NCI-H2196 (cell line): Measurements from ENCODE around the gene SLC39A11.
"Not testable (repeated sequence)": the region's sequence is repeated elsewhere in the genome, so short reads cannot be mapped to it uniquely, and the experiment has no call there.

Source experiments
- DNase-seq: peaks from one replicate; lab custom pipeline; 2025; ENCODE audit not compliant: unreplicated experiment; lab: John Stamatoyannopoulos, UW

Gene SLC39A11

DNA sequence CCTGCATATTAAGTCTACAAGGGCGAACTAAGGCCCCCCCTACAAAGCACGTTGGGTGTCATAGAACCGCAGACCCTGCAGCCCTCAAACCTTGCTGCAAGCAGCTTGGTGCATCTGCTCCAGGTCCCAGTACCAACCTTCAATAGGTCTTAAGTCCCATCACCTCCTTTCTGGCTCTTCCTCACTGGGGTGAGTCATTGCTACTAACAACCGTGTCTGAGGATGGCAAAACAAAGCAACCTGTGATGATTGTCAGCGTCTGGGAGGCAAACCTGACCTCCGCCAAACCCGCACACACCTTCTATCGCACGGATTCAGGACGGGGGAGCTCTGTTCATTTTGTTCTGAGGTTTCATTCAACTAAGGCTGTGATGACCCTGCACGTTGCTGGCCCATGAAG is 138.9 kb downstream of the SLC39A11 start:
- DNase-seq: no peak

DNA sequence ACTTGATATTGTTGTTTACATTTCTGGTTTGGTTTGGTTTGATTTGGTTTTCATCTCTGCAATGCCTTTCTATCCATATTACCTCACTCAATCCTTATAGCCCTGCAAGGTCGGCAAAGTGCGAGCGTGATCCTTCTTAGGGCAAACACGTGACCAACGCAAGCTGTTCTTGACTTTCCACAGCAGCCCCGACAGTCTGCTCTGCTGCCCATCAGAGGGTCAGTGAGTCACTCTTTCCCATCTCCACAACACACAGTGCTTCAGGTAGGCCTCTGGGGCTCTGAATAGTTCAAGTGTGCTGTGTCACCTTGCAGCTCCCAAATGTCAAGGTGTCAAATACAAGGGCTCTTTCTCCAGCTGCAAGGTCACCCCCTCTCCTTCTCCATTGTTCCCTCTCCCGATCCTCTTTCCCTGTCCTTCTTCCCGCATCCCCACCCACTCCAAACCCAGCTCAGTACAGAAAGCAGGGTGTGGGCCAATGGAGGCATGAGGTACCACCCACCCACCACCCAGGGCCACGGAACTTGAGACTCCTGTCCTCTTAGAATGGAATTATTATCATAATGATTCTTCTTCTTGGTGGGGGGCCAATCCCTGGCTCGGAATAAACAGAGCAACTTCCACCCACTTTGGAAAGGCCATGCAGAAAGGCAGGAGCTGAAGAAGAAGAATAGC is 139.7 kb downstream of the SLC39A11 start:
- no peak for DNase-seq

DNA sequence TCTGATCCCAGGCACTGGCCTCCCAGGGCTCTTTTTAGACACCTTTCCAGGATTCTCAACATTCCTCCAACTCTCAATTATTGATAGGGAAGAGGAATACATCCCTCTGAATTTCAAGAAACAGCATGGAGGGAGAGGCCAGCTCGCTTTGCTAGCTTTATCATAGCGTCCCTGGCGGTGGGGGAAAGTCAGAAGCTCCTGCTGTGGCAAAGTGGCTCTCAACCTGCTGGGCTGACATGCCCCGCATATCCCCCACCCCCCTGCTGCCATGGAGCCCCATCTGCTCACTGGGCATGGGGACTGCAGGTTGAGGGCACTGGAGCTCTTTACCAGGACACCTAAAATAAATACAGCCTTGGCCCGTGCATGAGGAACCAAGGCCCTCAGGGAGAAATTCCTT is 140.3 kb downstream of the SLC39A11 start:
- no peak for DNase-seq

DNA sequence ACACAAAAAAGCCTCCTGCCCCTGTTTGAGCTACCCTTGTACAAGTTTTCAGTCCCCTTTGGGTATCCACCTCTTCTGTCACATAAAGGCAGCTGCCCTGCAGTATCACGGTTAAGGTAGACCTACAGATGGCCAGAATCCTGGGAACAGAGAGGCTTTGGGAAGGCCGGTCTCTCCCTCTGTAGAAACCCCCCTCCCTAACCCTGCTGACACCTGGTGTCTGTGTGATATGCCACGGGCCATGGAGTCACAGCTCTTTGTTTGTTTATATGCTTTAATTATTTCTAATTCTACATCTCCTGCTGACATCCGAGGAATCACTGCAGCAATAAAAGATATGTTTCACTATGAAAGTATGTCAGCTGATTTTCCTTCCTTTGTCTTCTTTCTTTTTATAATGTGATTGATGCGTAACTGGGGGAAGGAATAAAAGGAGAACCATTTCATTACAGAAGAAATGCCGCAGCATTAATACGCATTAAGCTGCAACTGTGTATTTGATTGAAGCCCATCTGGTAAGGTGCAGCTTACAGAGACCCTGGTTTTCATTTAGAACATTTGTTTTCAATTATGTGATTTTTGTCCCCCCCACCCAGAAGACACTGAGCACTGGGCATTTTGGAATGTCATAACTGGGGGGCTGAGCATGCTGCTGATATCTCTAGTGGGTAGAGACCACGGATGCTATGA is 142.1 kb downstream of the SLC39A11 start:
- DNase-seq: no peak

DNA sequence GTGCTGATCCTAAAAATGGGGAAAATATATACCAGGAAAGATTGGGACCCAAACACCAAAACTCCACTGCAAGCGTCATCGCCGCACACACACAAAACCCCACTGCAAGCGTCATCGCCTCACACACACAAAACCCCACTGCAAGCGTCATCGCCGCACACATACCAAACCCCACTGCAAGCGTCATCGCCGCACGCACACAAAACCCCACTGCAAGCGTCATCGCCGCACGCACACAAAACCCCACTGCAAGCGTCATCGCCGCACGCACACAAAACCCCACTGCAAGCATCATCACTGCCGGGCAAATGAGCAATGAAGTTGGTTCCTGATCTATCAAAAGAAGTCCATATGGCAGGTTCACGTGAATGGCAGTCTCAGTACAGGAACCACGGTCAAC is 144.4 kb downstream of the SLC39A11 start:
- no peak for DNase-seq

DNA sequence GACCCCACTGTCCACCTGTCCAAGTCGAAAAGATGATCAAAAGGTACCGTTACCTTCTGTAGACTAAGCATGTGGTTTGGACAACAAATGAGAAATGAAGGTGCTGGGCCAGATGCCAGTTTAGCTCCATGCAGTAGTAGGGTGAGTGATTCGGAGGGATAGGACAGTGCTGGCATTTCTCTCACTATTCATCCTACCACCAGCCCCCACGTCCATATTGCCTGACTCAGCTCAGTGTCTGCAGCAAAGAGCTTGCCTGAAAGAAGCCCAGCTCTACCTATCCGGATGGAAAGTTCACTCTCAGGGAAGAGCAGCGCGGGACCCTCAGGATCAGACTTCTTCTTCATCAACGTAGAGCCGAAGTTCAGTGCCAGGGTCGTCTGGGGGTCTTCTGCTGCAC is 145.0 kb downstream of the SLC39A11 start:
- DNase-seq: no peak

DNA sequence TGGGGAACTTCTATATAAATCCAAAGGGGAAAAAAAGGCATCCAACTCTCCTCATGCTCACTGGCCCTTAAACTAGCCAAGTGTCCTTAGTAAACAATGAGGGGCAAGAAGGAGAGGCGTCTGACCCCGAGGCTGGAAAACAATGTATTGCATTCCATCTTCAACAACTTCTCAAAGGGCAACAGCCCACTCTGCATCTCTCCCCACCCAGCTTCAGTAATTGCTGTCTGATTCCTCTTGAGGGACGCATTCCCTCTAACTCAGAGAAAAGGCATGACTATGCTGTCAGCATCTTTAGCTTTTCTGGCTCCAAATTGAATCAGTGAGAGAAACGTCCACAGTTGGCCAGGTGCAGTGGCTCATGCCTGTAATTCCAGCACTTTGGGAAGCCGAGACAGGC is 145.8 kb downstream of the SLC39A11 start:
- DNase-seq: no peak

DNA sequence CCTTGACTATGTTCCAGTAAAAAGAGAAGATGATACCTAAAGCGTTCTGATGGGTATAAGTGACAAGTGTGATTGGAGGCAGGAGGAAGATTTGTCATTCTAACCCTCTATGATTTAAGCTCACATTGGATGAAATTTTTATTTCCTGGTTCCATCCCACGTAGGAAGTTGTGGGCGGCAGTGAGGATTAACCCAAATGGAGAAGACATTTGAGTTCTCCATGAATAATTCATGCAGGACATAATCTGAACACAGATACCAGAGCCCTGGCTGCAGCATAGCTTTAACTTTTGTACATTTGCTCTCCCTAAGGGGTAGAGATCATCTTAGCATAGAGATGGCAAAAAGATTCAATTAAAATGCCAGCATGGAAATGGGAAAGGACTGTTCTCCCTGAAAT is 146.3 kb downstream of the SLC39A11 start:
- no peak for DNase-seq

DNA sequence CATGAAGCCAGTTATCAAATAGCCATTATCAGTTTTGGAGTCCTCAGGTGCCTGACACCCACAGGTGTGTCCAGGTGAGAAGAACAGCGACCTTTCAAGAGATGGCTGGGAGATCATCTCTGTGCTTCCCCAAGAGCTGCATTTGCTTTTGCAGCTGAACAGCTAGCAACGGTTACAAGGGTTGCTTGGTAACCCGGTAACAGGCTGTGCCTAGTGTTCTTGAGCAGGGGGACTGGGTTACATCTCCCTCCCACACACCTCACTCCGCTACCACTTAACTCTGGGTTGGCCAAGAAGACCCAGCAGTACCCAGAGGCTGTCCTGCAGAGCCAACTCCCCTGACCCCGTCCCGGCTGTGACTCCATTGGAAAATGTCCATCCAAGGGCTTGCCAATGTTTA is 147.0 kb downstream of the SLC39A11 start:
- DNase-seq: no peak

DNA sequence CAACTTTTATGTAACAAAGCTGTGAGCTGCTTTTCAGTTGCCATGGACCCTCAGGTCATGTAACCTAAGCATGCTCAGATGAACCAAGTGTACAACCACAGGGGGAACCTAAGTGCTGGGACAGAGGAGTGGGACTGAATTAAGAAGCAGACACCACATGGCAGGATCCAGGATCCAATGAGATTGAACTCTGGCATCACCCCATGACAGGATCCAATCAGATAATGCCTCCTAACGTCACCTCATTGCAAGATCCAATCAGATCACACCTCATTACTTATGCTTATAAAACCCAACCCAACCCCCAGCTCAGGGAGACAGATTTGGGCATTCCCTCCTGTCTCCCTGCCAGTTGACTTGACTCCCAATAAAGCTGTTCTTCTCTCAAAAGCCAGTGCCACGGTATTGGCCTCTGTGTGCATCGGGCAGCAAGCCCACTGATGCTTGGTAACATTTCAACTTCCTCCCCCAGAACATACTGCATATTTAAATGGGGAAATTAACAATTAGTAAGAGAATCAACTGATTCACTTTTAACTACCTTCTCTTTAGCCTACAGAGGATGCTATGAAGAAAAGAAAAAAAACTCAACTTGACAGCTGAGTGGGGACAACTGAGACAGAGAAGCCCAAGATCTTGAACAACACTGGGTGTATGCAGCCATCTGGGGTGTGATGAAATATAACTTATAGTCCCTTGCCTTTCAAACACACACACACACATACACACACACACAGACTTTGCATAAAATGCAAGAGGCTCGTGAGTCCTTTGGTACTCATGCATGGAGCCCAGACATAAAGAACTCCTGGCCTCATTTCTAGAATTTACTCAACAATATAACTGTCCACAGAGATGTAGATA is 148.4 kb downstream of the SLC39A11 start:
- DNase-seq: no peak

DNA sequence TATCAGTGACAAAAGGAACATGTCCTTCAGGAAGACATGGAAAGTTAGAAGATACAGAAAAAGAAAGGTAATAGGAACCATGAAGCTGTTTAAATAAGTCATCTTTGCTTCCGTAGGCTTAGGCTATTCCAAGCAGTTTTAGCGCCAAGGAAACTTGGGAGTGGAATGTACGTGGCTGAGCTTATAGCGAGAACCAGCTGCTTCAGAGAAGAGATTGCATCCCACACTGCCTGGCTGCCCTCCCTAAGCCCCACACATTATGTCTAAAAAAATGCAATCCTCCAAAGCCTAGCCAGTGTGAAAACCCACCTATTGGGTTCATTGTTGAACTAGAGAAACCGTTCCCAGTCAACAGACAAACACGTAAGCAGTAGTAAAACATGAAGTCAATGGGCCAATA is 149.9 kb downstream of the SLC39A11 start:
- no peak for DNase-seq

DNA sequence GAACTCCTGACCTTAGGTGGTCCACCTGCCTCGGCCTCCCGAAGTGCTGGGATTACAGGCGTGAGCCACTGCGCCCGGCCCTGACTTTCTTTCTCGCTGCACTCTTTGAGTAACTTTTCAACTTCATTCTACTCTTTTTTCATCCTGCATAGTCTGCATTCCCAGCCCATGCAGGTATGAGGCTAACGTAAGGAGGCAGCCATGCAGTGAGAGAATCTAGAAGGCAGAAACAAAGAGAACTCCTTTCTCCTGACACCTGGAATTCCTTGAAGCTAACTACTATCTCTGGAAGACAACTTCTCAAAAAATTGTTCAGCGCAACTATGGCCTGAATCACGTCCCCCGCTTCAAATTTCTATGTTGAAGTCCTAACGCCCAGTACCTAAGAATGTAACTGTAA is 152.0 kb downstream of the SLC39A11 start:
- DNase-seq: no peak

DNA sequence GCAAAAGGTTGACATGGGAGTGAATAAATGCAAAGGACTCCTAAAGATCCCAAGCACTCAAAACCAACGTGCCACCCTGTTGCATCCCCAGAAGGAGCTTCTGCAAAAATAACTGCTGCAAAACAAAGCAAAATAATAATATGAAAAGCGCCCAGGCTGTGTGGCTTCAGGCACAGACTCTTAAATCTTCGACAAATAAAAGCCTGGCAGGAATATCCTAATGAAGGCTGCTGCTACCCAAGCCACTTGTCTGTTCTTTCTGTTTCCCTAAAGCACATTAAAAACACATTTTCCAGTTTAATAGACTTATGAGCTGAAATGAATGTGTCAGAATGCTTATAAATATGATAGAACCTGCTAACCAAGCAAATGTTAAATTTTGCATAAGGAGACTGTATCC is 154.0 kb downstream of the SLC39A11 start:
- DNase-seq: no peak

DNA sequence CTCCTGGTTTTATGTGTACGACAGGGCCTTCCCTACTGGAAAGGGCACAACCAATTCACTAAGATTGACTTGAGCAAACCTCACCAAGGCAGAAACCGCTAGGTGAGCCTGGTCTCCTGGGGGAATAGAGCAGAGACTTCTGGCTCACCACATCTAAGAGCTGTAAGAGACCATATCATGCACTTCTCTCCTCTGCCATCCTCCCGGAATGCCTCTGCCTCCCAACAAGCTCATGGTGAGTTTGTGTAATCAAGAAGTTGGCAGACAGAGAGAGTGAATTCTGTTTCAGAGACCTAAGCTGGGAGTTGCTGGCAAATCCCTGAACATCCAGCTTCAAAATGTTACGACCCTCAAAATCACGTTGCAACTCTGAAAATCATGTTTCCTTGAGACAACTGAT is 154.8 kb downstream of the SLC39A11 start:
- DNase-seq: no peak

DNA sequence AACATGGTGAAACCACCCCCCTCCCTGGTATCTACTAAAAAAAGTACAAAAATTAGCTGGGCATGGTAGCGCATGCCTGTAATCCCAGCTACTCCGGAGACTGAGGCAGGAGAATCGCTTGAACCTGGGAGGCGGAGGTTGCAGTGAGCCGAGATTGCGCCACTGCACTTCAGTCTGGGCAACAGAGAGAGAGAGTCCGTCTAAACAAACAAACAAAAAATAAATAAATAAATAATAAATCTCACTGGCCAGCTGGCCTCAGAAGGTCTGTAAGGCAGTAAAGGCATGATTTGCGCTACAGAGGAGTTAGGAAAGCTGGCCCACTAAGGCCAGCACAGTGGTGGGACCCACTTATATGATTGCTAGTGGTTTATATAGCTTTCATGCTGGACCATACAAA is 155.2 kb downstream of the SLC39A11 start:
- not testable (repeated sequence) for DNase-seq

DNA sequence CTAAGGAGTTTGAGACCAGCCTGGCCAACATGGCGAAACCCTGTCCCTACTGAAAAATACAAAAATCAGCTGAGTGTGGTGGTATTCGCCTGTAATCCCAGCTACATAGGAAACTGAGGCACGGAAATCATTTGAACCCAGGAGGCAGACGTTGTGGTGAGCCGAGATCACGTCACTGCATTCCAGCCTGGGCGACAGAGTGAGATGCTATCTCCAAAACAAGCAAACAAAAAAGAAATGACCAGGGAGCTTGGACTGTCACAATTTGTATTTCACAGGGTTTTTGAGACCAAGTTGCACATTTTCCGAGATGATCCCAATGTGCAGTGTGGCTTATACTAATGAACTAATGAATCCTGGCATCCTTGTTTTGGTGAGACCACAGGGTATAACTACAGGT is 156.5 kb downstream of the SLC39A11 start:
- no peak for DNase-seq

DNA sequence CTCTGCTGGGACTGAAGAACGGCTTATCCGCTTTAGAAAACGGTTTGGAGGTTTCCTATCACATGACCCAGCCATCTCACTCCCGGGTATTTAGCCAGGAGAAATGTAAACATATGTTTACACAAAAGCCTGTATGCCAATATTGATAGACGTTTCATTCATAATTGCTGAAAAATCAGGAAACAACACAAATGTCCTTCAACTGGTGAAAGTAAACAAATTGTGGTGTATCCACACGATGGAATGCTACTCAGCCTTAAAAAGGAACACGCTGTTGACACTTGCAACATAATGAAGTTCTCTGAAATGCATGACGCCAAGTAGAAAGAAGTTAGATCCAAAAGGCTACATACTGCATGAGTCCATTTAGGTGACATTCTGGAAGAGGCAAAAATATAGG is 157.6 kb downstream of the SLC39A11 start:
- DNase-seq: no peak

DNA sequence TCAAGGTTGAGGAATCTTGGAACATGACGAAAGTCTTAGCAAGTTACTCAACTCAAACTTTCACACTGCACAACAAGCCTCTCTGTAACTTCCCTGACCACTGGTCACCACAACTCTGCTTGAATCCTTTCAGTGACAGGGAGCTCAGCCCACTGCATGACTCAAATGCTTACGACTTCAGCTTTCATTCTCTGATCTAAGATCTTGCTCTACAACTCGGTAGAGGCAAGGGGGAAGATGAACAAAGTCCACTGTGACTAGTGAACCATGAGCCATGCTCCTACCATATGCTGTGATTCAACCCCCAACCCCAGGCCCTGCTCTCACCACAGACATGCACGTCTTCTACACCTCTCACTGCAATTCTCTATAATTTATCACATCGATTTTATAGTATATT is 160.9 kb downstream of the SLC39A11 start:
- no peak for DNase-seq

DNA sequence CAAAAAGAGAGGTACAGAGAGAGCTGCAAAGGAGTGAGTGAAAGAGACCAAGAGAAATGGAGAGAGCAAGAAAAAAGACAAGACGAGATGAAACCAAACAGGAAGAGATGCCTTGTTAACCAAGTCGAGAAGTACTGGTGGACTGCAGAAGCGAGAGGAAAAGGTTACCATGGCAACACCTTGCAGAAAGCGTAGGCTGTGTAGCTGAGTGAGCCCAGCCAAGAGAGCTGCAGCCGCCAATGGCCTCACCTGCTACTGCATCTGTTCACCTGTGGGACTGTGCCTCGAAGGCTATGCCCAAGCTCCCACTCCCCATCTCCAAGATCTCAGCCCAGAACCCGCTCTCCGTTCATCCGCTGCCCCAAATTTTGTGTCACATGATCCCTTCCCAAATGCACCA is 161.3 kb downstream of the SLC39A11 start:
- no peak for DNase-seq

DNA sequence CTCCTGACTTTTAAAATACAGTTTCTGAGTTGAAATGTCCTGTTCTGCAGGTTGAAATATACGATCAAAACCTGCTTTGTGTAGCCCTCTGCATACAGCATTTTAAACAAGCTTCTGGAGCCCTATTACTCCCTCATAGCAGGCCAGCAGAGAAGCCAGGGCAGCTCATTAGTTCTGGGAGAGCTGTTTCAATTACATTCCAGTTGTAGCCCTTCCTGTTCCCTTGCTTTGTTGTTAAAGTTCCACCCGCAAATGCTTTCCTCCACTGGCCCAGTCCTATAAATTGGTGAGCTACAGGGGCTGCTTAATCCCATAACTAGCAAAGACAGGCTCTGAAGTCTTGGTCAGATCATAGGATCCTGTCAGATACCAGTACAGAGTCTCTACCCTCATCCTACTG is 162.5 kb downstream of the SLC39A11 start:
- DNase-seq: no peak

DNA sequence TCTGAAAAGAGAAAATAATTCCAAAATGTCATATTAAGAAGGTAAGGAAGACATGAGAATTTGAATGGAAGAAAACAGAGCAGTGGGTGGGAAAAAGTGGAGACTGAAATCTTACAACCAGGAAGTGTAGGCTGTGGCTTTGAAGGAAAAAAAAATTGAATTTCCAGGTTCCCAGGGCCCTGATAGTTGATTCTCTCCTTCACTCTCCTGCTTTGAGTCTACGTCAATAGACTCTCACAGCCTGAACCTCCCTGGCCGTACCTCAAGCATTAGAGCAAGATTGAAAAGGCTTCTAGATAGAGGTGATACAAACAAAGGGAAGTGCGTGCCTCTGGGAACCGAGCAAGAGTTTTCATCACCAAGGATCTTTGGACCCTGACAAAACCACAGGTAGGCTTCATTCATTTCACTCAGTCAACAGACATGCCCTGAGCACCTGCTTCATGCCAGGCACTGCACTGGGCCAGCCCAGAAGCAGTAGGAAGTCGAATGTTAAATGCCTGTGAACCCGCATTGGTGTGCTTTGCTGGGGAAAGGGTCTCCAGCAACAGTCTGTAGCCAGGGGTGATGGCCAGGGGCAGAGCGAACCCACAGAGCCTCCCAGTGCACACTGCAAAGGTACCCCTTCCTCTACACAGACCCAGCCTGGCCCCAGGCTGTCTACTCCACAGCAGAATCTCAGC is 163.9 kb downstream of the SLC39A11 start:
- no peak for DNase-seq

DNA sequence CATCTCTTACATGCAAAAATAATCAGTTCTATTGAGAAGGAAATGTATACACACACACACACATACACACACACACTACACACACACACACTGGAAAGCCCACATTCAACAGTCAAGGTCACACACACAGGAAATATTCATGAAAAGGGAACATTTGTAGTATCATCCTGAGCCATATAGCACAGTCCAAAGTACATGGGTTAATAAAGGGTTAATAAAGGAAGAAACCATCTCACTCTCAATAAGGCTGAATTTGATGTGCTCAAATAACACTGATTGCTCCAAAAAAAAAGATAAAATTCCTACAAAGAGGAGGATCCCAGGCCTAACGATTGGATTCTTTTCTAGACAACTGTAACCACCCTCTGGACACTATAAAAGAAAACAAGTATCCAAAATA is 164.7 kb downstream of the SLC39A11 start:
- DNase-seq: no peak
